A549 (cell line): ENCODE measurements around the gene KLHL35. TPM values are rescaled to one million over a fixed set of nuclear protein-coding genes. Genes with fewer than 3 reads are reported as not detected.
A peak's percentile ranks its signal among the peaks of the same experiment; 100 is the strongest.

Experiments used
- ATAC-seq, 2 experiments: fragments of 200-7000 bp in 1 of 2; fragments of >200 bp in 1 of 2; cut with Nextera tagmentation in 1 of 2; cut with Tn5 transposase in 1 of 2; 3 replicates each; pipeline versions ENCODE4 v1.8.0 to v1.9.1; 2018 to 2020; ENCODE audit warnings: mild to moderate bottlenecking in 1 of 2, moderate library complexity in 1 of 2
- CTCF ChIA-PET: fragments of 300-600 bp; sonication (Branson Sonifier 250); formaldehyde crosslinking; extraction: SDS; loops from one replicate; lab custom pipeline; 2021; ENCODE audit warnings: antibody characterized with exemption, inconsistent platforms; lab: Yijun Ruan, JAX
- POLR2A ChIA-PET: fragments of 350-600 bp; formaldehyde crosslinking; extraction: SDS; loops from one replicate; lab custom pipeline; 2021; ENCODE audit warnings: antibody characterized with exemption, inconsistent platforms; lab: Yijun Ruan, JAX
- DNase-seq, 2 experiments: peaks; one replicate each; pipeline versions ENCODE4 v3.0.0 to v3.0.0-alpha.2; 2011 to 2016; ENCODE audit warnings: low read depth in 1 of 2, low spot score in 1 of 2
- FAIRE-seq: peaks from 2 replicates; lab custom pipeline; 2011; peaks lifted over from hg19 to GRCh38; lab: Jason Lieb, UNC
- H3K27ac ChIP-seq, 2 experiments: fragments of >200 bp; sonication (Bioruptor Twin); formaldehyde crosslinking; 3 replicates each; pipeline ENCODE4 v1.5.1; 2016 to 2017
- H3K4me1 ChIP-seq: fragments of >200 bp; sonication (Bioruptor Twin); formaldehyde crosslinking; 3 replicates; pipeline ENCODE4 v1.6.1; 2016
- H3K4me2 ChIP-seq: fragments of >200 bp; sonication (Bioruptor Twin); formaldehyde crosslinking; 3 replicates; pipeline ENCODE4 v1.6.1; 2016
- H3K4me3 ChIP-seq: fragments of >200 bp; sonication (Bioruptor Twin); formaldehyde crosslinking; 3 replicates; pipeline ENCODE4 v1.5.1; 2016
- H3K9me3 ChIP-seq: fragments of >200 bp; sonication (Bioruptor Twin); formaldehyde crosslinking; 3 replicates; pipeline ENCODE4 v1.6.1; 2016
- CBX8 ChIP-seq: fragments of 200-600 bp; sonication (generic); IDR thresholded peaks from 2 replicates; pipeline ENCODE4 v1.6.1; 2016
- EHF ChIP-seq: fragments of 250-450 bp; sonication (Bioruptor Pico); IDR thresholded peaks from 2 replicates; pipeline ENCODE4 v1.5.0; 2020; ENCODE audit warnings: mild to moderate bottlenecking
- EHMT2 ChIP-seq: fragments of 200-600 bp; sonication (generic); IDR thresholded peaks from 2 replicates; pipeline ENCODE4 v1.6.1; 2016; ENCODE audit warnings: antibody characterized with exemption, low read depth, mild to moderate bottlenecking, moderate library complexity
- ESRRA ChIP-seq: fragments of 150-350 bp; IDR thresholded peaks from 2 replicates; pipeline ENCODE4 v1.6.1; 2014; ENCODE audit warnings: mild to moderate bottlenecking, low read length, borderline replicate concordance
- FOSB ChIP-seq: fragments of 250-450 bp; sonication (Bioruptor Pico); IDR thresholded peaks from 2 replicates; pipeline ENCODE4 v1.5.0; 2020; ENCODE audit warnings: mild to moderate bottlenecking, moderate library complexity
- FOXS1 ChIP-seq: fragments of 250-450 bp; sonication (Bioruptor Pico); IDR thresholded peaks from 2 replicates; pipeline ENCODE4 v1.5.0; 2020; ENCODE audit warnings: mild to moderate bottlenecking, moderate library complexity
- HEYL ChIP-seq: fragments of 250-450 bp; sonication (Bioruptor Pico); IDR thresholded peaks from 2 replicates; pipeline ENCODE4 v1.8.0; 2021; ENCODE audit warnings: mild to moderate bottlenecking, moderate library complexity
- JUN ChIP-seq, 2 experiments: fragments of >200 bp; sonication (Bioruptor Twin); formaldehyde crosslinking; IDR thresholded peaks; 2 replicates in 1 of 2; 3 replicates in 1 of 2; pipeline ENCODE4 v1.6.1; 2016 to 2017
- KDM1A ChIP-seq: fragments of 200-600 bp; sonication (generic); IDR thresholded peaks from 2 replicates; pipeline ENCODE4 v1.6.1; 2016; ENCODE audit warnings: low read depth, mild to moderate bottlenecking
- NFE2L2 ChIP-seq: fragments of 150-350 bp; conservative IDR thresholded peaks from 2 replicates; pipeline ENCODE4 v1.6.1; 2014; ENCODE audit warnings: low read length
- NPAS2 ChIP-seq: fragments of 250-450 bp; sonication (Bioruptor Pico); IDR thresholded peaks from 2 replicates; pipeline ENCODE4 v1.8.0; 2022; ENCODE audit warnings: mild to moderate bottlenecking, moderate library complexity, borderline replicate concordance
- POLR2A ChIP-seq: IDR thresholded peaks from 2 replicates; pipeline ENCODE4 v1.6.1; 2012; ENCODE audit warnings: mild to moderate bottlenecking, low read length
- RAD21 ChIP-seq, 2 experiments: fragments of >200 bp in 1 of 2; sonication (Bioruptor Twin) in 1 of 2; formaldehyde crosslinking in 1 of 2; IDR thresholded peaks in 1 of 2; conservative IDR thresholded peaks in 1 of 2; 2 replicates in 1 of 2; 3 replicates in 1 of 2; pipeline ENCODE4 v1.6.1; 2012 to 2018; ENCODE audit warnings: inconsistent platforms in 1 of 2
- RARB ChIP-seq: fragments of 250-450 bp; sonication (Bioruptor Pico); IDR thresholded peaks from 2 replicates; pipeline ENCODE4 v1.8.0; 2021; ENCODE audit warnings: mild to moderate bottlenecking, moderate library complexity
- RNF2 ChIP-seq: fragments of 200-600 bp; sonication (generic); IDR thresholded peaks from 2 replicates; pipeline ENCODE4 v1.6.1; 2016; ENCODE audit warnings: low read depth, mild to moderate bottlenecking, antibody characterized with exemption, moderate library complexity, borderline replicate concordance
- SMC3 ChIP-seq: fragments of >200 bp; sonication (Bioruptor Twin); formaldehyde crosslinking; IDR thresholded peaks from 3 replicates; pipeline ENCODE4 v1.6.1; 2018; ENCODE audit warnings: inconsistent platforms
- SREBF2 ChIP-seq: fragments of 450-650 bp; IDR thresholded peaks from 2 replicates; pipeline ENCODE4 v1.6.1; 2014; ENCODE audit warnings: mild to moderate bottlenecking, moderate library complexity
- ZC3H11A ChIP-seq: fragments of 450-650 bp; IDR thresholded peaks from 2 replicates; pipeline ENCODE4 v1.6.1; 2014; ENCODE audit warnings: antibody characterized with exemption, mild to moderate bottlenecking
- ZSCAN20 ChIP-seq: fragments of 250-450 bp; sonication (Bioruptor Pico); IDR thresholded peaks from 2 replicates; pipeline ENCODE4 v1.8.0; 2022; ENCODE audit warnings: mild to moderate bottlenecking, moderate library complexity
- WGBS: methylation state at CpG from one replicate; pipeline ENCODE4 v1.1.6; 2017; ENCODE audit errors: missing lambda C conversion rate; 5-methylcytosine and 5-hydroxymethylcytosine counted together
- polyA plus RNA-seq, 4 experiments: library from polyadenylated mRNA; depleted of rRNA in 3 of 4; stranded (reverse); fragments of >200 nt; fragmentation: RNase III in 1 of 4; extraction: RNeasy Plus Mini Kit Qiagen cat#74134 plus additional on column Dnase treatment in 1 of 4; gene quantifications; 2 replicates in 3 of 4; 3 replicates in 1 of 4; pipeline ENCODE4 v1.2.3, GENCODE V29; 2011 to 2017
- TF ChIP-seq, protein P1 (sequence below): fragments of 200-600 bp; sonication (generic); IDR thresholded peaks from 2 replicates; pipeline ENCODE4 v1.6.1; 2016; ENCODE audit warnings: antibody characterized with exemption, mild to moderate bottlenecking, moderate library complexity
- TF ChIP-seq, protein P2 (sequence below): fragments of 150-350 bp; IDR thresholded peaks from 2 replicates; pipeline ENCODE4 v1.6.1; 2014; ENCODE audit warnings: low read depth, mild to moderate bottlenecking, low read length
- TF ChIP-seq, protein P3 (sequence below): fragments of >200 bp; sonication (Bioruptor Twin); formaldehyde crosslinking; IDR thresholded peaks from 2 replicates; pipeline ENCODE4 v1.6.1; 2016
- TF ChIP-seq, protein P4 (sequence below): fragments of >200 bp; sonication (Bioruptor Twin); formaldehyde crosslinking; IDR thresholded peaks from 3 replicates; pipeline ENCODE4 v1.5.1; 2016
- TF ChIP-seq, protein P5 (sequence below): IDR thresholded peaks from 2 replicates; pipeline ENCODE4 v1.6.1; 2012; ENCODE audit warnings: low read depth, borderline replicate concordance

KLHL35 gene
- polyA plus RNA-seq, 2 of the 4 experiments (the other 2 are of a cell fraction) = 0.56 to 1.0 TPM

DNA sequence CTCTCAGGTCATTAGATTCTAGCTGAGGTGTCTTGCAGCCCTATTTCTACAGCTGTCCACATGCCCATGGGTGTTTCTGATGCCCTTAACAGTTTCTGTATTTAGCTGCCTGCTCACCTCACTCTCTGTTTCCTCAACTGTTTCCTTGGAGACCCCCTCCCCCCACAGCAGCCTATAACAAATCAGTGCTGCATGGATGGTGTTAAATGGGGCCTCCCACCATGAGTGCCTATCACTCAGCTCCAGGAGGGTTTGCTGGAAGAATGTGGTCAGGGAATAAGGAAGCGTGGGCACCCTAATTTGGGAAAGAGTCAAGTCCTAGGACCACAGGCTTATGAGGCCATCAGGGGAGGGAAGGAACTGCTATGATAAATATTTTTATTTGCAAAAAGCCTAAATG is 8.6 kb downstream of the KLHL35 start:
- H3K4me1 ChIP-seq = peaks cover 45% of the 10 kb centered on the region
- POLR2A ChIA-PET = no interaction called here

DNA sequence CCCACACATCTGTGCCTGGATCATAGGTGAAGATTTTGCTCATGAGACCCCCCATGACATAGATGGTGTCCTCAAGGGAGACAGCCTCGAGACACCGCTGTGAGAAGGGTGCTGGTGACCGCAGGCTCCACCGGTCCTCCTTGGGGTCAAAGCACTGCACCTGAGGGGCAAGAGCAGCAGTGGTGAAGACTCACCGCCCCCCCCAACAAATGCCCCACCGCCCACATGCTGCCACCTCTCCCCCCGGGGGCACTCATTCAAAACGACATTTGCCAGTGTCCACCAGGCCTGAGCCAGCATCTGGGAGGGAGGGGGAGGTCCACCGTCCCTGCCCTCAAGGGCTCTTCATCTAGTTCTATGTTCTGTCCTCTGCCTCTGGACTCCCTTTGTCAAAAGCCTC is 9.3 kb downstream of the KLHL35 start:
- Histone ChIP-seq H3K4me2 (no peak overlapping the region; the same call in 2 of the 3 replicates), H3K9me3 (no peaks in the 10 kb centered on the region), H3K27ac (peak overlapping the region; percentile 90 to 93), H3K4me1 (peaks cover 52% of the 10 kb centered on the region), H3K4me3 (no peak overlapping the region)
- ATAC-seq (no peak), DNase-seq (no peak), FAIRE-seq (no peak)
- TF ChIP-seq POLR2A (no peak), SREBF2 (no peak), NFE2L2 (no peak), RARB (no peak), RAD21 (conservative IDR thresholded peaks at IDR 0.05 in 1 of 2, IDR thresholded peaks at IDR 0.05 in 1 of 2) (no peak)
- TF ChIP-seq, protein P1, sequence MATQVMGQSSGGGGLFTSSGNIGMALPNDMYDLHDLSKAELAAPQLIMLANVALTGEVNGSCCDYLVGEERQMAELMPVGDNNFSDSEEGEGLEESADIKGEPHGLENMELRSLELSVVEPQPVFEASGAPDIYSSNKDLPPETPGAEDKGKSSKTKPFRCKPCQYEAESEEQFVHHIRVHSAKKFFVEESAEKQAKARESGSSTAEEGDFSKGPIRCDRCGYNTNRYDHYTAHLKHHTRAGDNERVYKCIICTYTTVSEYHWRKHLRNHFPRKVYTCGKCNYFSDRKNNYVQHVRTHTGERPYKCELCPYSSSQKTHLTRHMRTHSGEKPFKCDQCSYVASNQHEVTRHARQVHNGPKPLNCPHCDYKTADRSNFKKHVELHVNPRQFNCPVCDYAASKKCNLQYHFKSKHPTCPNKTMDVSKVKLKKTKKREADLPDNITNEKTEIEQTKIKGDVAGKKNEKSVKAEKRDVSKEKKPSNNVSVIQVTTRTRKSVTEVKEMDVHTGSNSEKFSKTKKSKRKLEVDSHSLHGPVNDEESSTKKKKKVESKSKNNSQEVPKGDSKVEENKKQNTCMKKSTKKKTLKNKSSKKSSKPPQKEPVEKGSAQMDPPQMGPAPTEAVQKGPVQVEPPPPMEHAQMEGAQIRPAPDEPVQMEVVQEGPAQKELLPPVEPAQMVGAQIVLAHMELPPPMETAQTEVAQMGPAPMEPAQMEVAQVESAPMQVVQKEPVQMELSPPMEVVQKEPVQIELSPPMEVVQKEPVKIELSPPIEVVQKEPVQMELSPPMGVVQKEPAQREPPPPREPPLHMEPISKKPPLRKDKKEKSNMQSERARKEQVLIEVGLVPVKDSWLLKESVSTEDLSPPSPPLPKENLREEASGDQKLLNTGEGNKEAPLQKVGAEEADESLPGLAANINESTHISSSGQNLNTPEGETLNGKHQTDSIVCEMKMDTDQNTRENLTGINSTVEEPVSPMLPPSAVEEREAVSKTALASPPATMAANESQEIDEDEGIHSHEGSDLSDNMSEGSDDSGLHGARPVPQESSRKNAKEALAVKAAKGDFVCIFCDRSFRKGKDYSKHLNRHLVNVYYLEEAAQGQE = no peak
- POLR2A ChIA-PET = no interaction called here
- 88% methylated on average over 8 of the region's 9 CpGs for WGBS
- CTCF ChIA-PET = interaction anchor here (1.2 to 16.5 kb wide), 8 partner anchors 10 to 144 kb away, joined by 4 to 231 read pairs (median 8); partner anchors contain the start of genes GDPD5 and RPS3

More for the DNA sequence above, 8.6 kb downstream of the KLHL35 start:
- H3K4me3 ChIP-seq = no peak overlapping the region
- FAIRE-seq = no peak
- H3K9me3 ChIP-seq = peaks cover 2% of the 10 kb centered on the region; the same call in 2 of the 3 replicates
- TF ChIP-seq ZSCAN20 (no peak), EHF (no peak)
- TF ChIP-seq, protein P2, sequence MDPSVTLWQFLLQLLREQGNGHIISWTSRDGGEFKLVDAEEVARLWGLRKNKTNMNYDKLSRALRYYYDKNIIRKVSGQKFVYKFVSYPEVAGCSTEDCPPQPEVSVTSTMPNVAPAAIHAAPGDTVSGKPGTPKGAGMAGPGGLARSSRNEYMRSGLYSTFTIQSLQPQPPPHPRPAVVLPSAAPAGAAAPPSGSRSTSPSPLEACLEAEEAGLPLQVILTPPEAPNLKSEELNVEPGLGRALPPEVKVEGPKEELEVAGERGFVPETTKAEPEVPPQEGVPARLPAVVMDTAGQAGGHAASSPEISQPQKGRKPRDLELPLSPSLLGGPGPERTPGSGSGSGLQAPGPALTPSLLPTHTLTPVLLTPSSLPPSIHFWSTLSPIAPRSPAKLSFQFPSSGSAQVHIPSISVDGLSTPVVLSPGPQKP = no peak
- TF ChIP-seq, all 56 proteins: peak for 0
- Histone ChIP-seq H3K4me2 (no peak overlapping the region), H3K27ac (peak overlapping the region; percentile 13 to 90; a peak in 3 of 6 replicates)
- ATAC-seq (no peak), DNase-seq (no peak)
- 96% methylated on average over 1 of the region's 1 CpG for WGBS
- CTCF ChIA-PET = interaction anchor here (1.0 to 16.5 kb wide), 5 partner anchors 10 to 144 kb away, joined by 3 to 231 read pairs (median 15); partner anchors contain the start of gene RPS3

DNA sequence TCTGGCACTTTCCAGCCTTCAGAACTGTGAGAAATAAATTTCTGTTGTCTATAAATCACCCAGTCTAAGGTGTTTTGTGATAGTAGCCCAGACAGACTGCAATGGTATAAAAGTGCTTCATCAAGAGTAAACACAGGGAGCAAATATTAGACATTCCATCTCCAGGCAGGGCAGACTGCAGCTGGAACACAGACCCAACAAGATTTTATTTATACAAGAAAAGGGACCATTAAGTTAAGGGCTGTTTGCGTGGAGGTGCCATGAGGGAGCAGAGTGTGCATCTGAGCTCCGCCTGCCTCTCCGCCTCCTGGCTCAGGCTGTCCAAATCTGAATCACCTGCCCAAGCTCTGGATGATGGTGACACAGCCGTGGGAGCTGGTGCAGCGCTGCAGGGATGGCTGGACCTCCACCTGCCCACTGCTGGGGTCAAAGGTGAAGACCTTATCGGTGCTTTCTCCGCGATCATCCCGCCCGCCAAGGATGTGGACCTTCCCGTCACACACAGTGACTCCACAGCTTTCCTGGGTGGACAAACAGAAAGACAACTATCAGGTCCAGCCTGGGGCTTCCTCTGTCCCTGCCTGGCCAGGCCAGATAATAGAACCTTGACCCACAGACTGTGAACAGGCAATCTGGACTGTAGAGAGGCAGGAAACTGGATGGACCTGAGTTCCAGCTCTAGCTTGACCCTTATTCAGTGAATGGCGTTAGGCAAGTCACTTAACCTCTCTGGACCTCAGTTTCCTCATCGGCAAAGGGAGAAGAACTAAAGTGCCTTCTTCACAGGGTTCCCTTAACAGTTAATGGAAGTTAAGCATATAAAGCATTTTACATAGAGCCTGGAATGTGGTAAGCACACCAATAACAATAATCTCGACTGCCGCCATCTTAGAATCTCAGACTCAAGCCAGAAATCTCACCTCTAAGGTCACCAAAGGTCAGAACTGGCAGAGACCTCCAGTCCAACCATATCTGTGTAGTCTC is 10.5 kb downstream of the KLHL35 start:
- WGBS = 29% methylated on average over 15 of the region's 15 CpGs
- peak; percentile 70 to 93 for DNase-seq
- Histone ChIP-seq H3K4me3 (no peak overlapping the region), H3K27ac (peak overlapping the region; percentile 90 to 93), H3K4me1 (peaks cover 64% of the 10 kb centered on the region), H3K9me3 (no peaks in the 10 kb centered on the region), H3K4me2 (peak overlapping the region; percentile 74)
- peak; percentile 72 to 83 for ATAC-seq
- FAIRE-seq = peak; percentile 56
- ChIA-PET CTCF (interaction anchor here (0.6 to 16.5 kb wide), 10 partner anchors 9 to 143 kb away, joined by 3 to 231 read pairs (median 5); partner anchors contain the start of genes GDPD5 and RPS3), POLR2A (interaction anchor here (0.7 to 1.3 kb wide), 3 partner anchors 15 to 35 kb away, joined by 3 to 7 read pairs (median 6); no protein-coding TSS in a partner anchor)
- TF ChIP-seq HEYL (no peak), EHMT2 (no peak), ESRRA (no peak), RNF2 (no peak), JUN (IDR thresholded peaks at IDR 0.05) (peak; percentile 54 to 61; a peak in 3 of 5 replicates), KDM1A (no peak), FOXS1 (CRISPR knock-in tag) (no peak), NPAS2 (no peak), NFE2L2 (no peak), POLR2A (no peak), ZC3H11A (no peak), FOSB (no peak), CBX8 (no peak), ZSCAN20 (no peak), SMC3 (no peak)
- TF ChIP-seq, protein P3, sequence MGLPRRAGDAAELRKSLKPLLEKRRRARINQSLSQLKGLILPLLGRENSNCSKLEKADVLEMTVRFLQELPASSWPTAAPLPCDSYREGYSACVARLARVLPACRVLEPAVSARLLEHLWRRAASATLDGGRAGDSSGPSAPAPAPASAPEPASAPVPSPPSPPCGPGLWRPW = no peak
- TF ChIP-seq, protein P4, sequence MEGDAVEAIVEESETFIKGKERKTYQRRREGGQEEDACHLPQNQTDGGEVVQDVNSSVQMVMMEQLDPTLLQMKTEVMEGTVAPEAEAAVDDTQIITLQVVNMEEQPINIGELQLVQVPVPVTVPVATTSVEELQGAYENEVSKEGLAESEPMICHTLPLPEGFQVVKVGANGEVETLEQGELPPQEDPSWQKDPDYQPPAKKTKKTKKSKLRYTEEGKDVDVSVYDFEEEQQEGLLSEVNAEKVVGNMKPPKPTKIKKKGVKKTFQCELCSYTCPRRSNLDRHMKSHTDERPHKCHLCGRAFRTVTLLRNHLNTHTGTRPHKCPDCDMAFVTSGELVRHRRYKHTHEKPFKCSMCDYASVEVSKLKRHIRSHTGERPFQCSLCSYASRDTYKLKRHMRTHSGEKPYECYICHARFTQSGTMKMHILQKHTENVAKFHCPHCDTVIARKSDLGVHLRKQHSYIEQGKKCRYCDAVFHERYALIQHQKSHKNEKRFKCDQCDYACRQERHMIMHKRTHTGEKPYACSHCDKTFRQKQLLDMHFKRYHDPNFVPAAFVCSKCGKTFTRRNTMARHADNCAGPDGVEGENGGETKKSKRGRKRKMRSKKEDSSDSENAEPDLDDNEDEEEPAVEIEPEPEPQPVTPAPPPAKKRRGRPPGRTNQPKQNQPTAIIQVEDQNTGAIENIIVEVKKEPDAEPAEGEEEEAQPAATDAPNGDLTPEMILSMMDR = no peak
- TF ChIP-seq, protein P5, sequence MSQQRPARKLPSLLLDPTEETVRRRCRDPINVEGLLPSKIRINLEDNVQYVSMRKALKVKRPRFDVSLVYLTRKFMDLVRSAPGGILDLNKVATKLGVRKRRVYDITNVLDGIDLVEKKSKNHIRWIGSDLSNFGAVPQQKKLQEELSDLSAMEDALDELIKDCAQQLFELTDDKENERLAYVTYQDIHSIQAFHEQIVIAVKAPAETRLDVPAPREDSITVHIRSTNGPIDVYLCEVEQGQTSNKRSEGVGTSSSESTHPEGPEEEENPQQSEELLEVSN = no peak
